Choroid plexus epithelial cell (primary cell): ENCODE data around the gene PIGL.

Source experiments
- DNase-seq: peaks from one replicate; pipeline ENCODE4 v3.0.0-alpha.2; 2010; ENCODE audit warnings: low read depth
- H3K4me3 ChIP-seq: 2 replicates; pipeline ENCODE4 v1.5.1; 2011; ENCODE audit warnings: low read depth, mild to moderate bottlenecking, control low read depth, low read length, moderate library complexity
- CTCF ChIP-seq: conservative IDR thresholded peaks from 2 replicates; pipeline ENCODE4 v1.5.1; 2011; ENCODE audit warnings: low read depth, mild to moderate bottlenecking, control low read depth, inconsistent platforms, low read length, moderate library complexity

Gene PIGL

DNA sequence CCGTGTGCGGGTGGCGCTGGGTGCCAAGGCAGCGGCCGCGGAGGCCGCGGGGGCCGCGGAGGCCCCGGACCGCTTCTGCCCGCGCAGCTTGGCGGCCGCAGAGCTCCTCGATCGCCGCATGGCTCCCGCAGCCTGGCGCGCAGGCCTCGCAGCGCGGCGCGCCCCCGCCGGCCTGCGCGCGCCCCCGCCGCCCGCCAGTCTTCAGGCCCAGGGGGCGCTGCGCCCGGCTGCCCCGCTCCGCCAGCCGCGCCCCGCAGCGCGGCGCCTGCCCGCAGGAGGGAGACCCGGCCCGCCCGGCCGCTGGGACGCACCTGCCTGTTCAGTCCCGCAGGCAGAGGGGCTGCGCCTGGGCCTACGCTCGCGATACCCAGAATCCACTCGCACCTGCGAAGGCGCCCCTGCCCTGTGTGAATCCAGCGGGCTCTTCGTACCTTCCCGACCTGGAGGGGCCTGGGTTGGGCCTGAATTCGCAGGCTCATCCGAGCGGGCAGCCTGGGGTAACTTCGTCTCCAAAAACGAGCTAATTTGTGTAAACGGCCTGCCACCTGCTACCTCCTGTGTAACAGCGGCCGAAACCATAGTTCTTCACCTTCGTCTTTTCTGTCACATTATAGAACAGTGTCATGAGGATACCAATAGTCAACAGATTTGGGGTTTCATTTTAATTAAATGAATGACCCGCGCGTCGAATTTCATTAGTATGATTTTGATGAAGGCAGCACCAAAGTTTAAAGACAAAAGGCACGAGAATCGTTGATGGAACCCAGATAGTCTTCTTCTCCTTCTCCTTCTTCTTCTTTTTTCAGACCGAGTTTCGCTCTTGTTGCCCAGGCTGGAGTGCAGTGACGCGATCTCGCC lies 136.5 kb downstream of the PIGL start, which contains the start of gene CENPV:
CENPV (minus strand) TSS at position 153 of the 858 bp plus-strand sequence; CDS start at position 120, 33 bp downstream.
- peak; percentile 4 for TF ChIP-seq CTCF
- H3K4me3 ChIP-seq: peak within 1 kb of the TSS; percentile 67
- DNase-seq: peak; percentile 28

GRCh38 chr17:16354585-16354984 lies 137.6 kb downstream of the PIGL start:
- no peak overlapping the region for H3K4me3 ChIP-seq
- no peak for DNase-seq
- TF ChIP-seq CTCF: no peak

GRCh38 chr17:16358394-16358793 lies 141.4 kb downstream of the PIGL start:
- no peak for TF ChIP-seq CTCF
- DNase-seq: no peak
- no peak overlapping the region for H3K4me3 ChIP-seq

- no peak for TF ChIP-seq CTCF
- no peak for DNase-seq
- H3K4me3 ChIP-seq: no peak overlapping the region
These were observed 144.9 kb downstream of the PIGL start for GRCh38 chr17:16361874-16362273.

- H3K4me3 ChIP-seq: no peak overlapping the region
- peak; percentile 81 for DNase-seq
- TF ChIP-seq CTCF: peak; percentile 94
These were observed 146.9 kb downstream of the PIGL start for GRCh38 chr17:16363749-16364536.

DNA sequence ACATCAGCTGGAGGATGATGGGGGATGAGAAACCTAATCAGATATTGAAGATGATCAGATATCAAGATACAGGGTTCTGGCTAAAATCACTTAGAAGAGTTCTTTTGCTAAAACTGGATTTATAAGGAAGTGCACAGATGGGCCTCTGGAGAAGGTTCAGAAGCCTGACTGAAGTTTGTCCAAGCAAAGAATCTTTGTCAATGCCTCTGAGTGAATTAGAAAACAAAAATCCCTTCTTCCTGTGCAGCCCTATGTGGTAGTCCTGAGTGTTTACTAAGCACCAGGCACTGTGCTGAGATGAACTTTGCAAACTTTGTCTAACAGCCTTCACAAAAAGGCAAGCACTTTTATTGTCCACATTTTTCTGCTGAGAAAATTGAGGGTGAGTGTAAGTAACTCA lies 147.6 kb downstream of the PIGL start:
- no peak for TF ChIP-seq CTCF
- H3K4me3 ChIP-seq: no peak overlapping the region
- DNase-seq: no peak
